Endothelial cell (in vitro differentiated cells): ENCODE results near the gene MIPEP. TPM values are rescaled to one million over a fixed set of nuclear protein-coding genes. Genes with fewer than 3 reads are reported as not detected.
A peak's percentile ranks its signal among the peaks of the same experiment; 100 is the strongest.

ENCODE experiments used
- DNase-seq: peaks from one replicate; pipeline ENCODE4 v3.0.0; 2021; ENCODE audit warnings: low spot score
- H3K27ac Mint-ChIP-seq: one replicate; pipeline ENCODE4 v1.8.0; 2021; ENCODE audit warnings: mixed read lengths, inconsistent platforms; ENCODE audit not compliant: unreplicated experiment
- H3K27me3 Mint-ChIP-seq: one replicate; pipeline ENCODE4 v1.8.0; 2021; ENCODE audit warnings: mild to moderate bottlenecking, moderate library complexity, mixed read lengths, inconsistent platforms; ENCODE audit not compliant: unreplicated experiment
- H3K36me3 Mint-ChIP-seq: one replicate; pipeline ENCODE4 v1.8.0; 2021; ENCODE audit warnings: mild to moderate bottlenecking, low read depth, mixed read lengths, inconsistent platforms; ENCODE audit not compliant: unreplicated experiment
- H3K4me1 Mint-ChIP-seq: one replicate; pipeline ENCODE4 v1.8.0; 2021; ENCODE audit warnings: mild to moderate bottlenecking, mixed read lengths, inconsistent platforms; ENCODE audit not compliant: unreplicated experiment
- H3K4me3 Mint-ChIP-seq: one replicate; pipeline ENCODE4 v1.8.0; 2021; ENCODE audit warnings: mild to moderate bottlenecking, mixed read lengths, inconsistent platforms; ENCODE audit not compliant: unreplicated experiment
- H3K9me3 Mint-ChIP-seq: one replicate; pipeline ENCODE4 v1.8.0; 2021; ENCODE audit warnings: mixed read lengths, inconsistent platforms; ENCODE audit not compliant: unreplicated experiment
- total RNA-seq: library from RNA; stranded (reverse); fragmentation: NEBNext Ultra II Directional; extraction: Animal tissue kit (Norgen Biotek cat#: 25700); gene quantifications from one replicate; pipeline ENCODE4 v1.2.1, GENCODE V29; 2021; ENCODE audit not compliant: unreplicated experiment
- TF ChIP-seq, protein P1 (sequence below): fragments of 200-600 bp; sonication (generic); IDR thresholded peaks from one replicate; pipeline ENCODE4 v1.5.0; 2021; ENCODE audit warnings: antibody characterized with exemption; ENCODE audit not compliant: unreplicated experiment

Gene MIPEP
- total RNA-seq, 1 donor from 2014 or later: 8.8 TPM

DNA sequence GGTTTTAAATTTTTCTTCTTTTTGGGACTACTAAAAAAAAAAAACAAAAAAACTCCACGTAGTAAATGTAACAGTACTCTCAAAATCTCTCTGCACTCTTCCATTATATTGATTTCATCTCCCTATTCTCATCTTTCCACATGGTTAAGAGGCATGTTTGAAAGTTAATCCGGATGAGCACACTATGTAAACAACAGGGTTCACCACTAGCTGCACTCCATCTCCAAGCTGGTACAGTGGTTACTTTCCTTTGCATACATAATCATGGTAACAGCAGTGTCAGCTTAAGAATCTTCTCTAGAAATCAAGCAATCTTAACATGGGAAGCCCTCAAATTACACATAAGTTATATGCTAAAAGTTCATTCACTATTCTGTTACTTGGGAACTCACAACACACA, 92.6 kb downstream of the MIPEP start:
- TF ChIP-seq, protein P1, sequence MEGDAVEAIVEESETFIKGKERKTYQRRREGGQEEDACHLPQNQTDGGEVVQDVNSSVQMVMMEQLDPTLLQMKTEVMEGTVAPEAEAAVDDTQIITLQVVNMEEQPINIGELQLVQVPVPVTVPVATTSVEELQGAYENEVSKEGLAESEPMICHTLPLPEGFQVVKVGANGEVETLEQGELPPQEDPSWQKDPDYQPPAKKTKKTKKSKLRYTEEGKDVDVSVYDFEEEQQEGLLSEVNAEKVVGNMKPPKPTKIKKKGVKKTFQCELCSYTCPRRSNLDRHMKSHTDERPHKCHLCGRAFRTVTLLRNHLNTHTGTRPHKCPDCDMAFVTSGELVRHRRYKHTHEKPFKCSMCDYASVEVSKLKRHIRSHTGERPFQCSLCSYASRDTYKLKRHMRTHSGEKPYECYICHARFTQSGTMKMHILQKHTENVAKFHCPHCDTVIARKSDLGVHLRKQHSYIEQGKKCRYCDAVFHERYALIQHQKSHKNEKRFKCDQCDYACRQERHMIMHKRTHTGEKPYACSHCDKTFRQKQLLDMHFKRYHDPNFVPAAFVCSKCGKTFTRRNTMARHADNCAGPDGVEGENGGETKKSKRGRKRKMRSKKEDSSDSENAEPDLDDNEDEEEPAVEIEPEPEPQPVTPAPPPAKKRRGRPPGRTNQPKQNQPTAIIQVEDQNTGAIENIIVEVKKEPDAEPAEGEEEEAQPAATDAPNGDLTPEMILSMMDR: no peak
- Mint-ChIP-seq H3K4me3 (no peak overlapping the region), H3K9me3 (no peaks in the 10 kb centered on the region), H3K4me1 (peaks cover 12% of the 10 kb centered on the region), H3K27ac (no peak overlapping the region), H3K36me3 (peaks cover 7% of the 10 kb centered on the region), H3K27me3 (peaks cover 3% of the 10 kb centered on the region)
- DNase-seq: no peak

DNA sequence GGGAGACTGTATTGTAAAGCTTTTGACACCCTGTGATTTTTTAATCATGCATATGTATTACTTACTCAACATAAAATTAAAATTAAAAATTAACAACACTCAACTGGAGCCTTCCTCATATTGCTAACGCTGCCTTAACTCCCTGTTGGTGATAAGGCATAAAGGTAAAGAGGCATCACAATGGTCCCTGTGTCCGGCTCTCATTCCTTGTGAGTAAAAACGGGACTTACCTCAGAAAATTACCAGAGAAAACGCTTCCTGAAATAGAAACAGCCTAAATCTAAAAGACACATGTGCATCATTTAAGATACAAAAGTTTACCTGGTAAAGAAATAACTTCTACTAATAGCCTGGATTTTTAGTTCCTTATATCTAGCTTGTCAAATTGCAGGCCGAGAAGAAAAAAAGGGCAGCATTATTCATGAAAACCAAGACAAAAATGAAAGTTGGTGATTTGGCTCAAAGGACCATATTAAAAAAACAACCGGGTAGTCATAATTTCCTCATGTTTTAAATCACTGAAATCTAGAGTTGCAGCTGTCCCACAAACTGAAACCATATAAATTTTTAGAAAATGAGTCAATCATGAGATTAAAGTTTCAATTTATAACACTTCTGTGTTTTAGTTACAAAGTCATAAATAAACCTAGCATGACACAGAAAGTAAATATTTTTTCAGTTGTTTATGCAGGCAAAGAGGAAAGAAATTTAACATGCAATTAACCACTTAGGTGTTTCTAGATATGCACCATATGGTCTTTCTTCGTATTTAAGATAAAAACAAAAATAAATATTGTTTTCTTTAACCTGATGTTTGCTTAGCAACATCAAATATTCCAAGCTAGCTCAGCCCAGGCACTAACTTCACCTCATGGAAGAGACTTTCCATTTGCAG, 94.7 kb downstream of the MIPEP start:
- no peaks in the 10 kb centered on the region for H3K9me3 Mint-ChIP-seq

DNA sequence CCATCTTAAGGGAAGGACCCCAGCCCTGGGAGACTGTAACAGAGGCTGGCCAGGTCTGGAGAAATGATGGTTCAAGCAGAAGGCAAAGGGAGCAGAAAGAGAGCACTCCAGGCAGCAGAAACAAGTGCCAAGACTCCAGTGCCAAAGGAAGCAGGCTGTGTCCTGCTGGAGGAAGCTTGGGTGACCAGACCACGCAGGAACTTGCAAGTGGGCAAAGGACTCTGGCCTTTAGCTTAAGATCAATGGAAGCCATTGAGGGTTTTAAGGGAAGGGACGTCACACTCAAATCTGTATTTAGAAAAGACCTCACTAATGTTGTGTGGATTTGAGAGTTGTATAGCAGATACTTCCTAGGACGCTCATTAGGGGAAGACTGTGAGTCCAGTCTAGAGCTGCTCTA, 95.5 kb downstream of the MIPEP start:
- Mint-ChIP-seq H3K27ac (no peak overlapping the region), H3K4me3 (no peak overlapping the region), H3K9me3 (no peaks in the 10 kb centered on the region), H3K27me3 (peaks cover 3% of the 10 kb centered on the region), H3K4me1 (peaks cover 12% of the 10 kb centered on the region), H3K36me3 (peaks cover 7% of the 10 kb centered on the region)
- TF ChIP-seq, protein P1: no peak
- DNase-seq: no peak

More for the DNA sequence above, 94.7 kb downstream of the MIPEP start:
- Mint-ChIP-seq H3K36me3 (peaks cover 7% of the 10 kb centered on the region), H3K4me1 (peaks cover 12% of the 10 kb centered on the region), H3K4me3 (no peak overlapping the region), H3K27ac (peak overlapping the region; percentile 44), H3K27me3 (peaks cover 3% of the 10 kb centered on the region)
- TF ChIP-seq, protein P1: no peak
- no peak for DNase-seq

DNA sequence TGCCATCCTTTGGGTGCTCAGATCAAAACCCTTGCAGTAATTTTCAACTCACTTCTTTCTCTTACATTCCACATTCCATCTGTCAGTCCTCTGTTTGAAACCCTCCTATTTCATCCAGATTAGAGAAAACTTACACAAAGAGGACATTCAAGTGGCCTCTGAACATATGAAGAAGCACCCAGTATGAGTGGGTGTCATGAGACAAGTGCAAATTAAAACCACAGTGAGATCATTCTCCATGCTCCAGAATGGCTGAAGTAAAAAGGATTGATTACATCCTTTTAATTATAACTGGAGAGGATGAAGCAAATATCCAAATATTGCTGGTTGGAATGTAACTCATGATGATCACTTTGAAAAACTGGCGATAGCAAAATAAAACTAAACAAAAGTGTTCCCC, 96.5 kb downstream of the MIPEP start:
- TF ChIP-seq, protein P1: no peak
- H3K9me3 Mint-ChIP-seq: no peaks in the 10 kb centered on the region
- H3K27ac Mint-ChIP-seq: no peak overlapping the region
- no peak overlapping the region for H3K4me3 Mint-ChIP-seq
- DNase-seq: no peak
- peaks cover 6% of the 10 kb centered on the region for H3K36me3 Mint-ChIP-seq
- peaks cover 3% of the 10 kb centered on the region for H3K27me3 Mint-ChIP-seq
- H3K4me1 Mint-ChIP-seq: peaks cover 12% of the 10 kb centered on the region

DNA sequence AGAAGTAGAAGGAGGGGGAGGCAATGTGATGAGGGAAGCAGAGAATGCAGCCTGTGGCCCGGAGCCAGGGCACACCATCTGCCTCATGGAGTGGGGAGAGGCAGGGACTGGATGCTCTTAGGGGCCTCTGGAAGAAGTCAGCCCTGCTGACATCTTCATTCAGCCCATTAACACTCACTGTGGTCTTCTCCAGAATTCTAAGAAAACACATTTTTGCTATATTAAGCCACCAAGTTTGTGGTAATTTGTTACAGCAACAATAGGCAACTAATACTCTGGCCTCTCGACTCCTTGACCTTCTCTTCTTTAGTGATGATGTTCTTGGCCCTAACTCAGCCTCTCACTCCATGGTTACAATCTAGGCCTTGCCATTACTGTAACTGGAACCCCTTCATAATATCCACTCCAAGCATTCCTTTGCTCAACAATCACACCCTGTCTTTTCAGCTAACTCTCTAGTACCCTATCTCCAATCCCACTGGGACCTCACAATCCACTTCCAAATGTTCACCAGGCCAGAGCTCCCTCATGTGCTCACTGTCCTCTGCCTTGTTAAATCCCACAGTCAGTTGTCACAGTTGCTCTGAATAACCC, 98.5 kb downstream of the MIPEP start:
- TF ChIP-seq, protein P1: no peak
- no peak overlapping the region for H3K27ac Mint-ChIP-seq
- no peak overlapping the region for H3K4me3 Mint-ChIP-seq
- H3K36me3 Mint-ChIP-seq: no peaks in the 10 kb centered on the region
- no peak for DNase-seq
- H3K27me3 Mint-ChIP-seq: peaks cover 3% of the 10 kb centered on the region
- no peaks in the 10 kb centered on the region for H3K9me3 Mint-ChIP-seq
- peaks cover 12% of the 10 kb centered on the region for H3K4me1 Mint-ChIP-seq
